T-helper 9 cell (primary cell): ENCODE measurements around the gene CFAP251.
"Not testable (repeated sequence)": the region's sequence is repeated elsewhere in the genome, so short reads cannot be mapped to it uniquely, and the experiment has no call there.

Experiments used
- DNase-seq: peaks from one replicate; pipeline ENCODE4 v3.0.0-alpha.2; 2020
- total RNA-seq, 2 donors: gene quantifications; one replicate each; lab custom pipeline; 2026; lab: John Stamatoyannopoulos, UW

CFAP251 gene
- 2.2 to 2.5 reads per million in 2 donors for total RNA-seq

- DNase-seq, result peak; percentile 99
These were observed at the start of gene CFAP251 for GRCh38 chr12:121917950-121918678. TSS of gene CFAP251 (plus strand) at chr12:121918592. CDS start at chr12:121921306, 2,714 bp downstream.

GRCh38 chr12:121869229-121869628, 49.2 kb upstream of the CFAP251 start:
- DNase-seq, result not testable (repeated sequence)

GRCh38 chr12:121871467-121871866, 46.9 kb upstream of the CFAP251 start:
- no peak for DNase-seq

GRCh38 chr12:121872546-121873215, 45.7 kb upstream of the CFAP251 start:
- no peak for DNase-seq

- DNase-seq, result no peak
These were observed 45.2 kb upstream of the CFAP251 start for GRCh38 chr12:121873216-121873569.

- no peak for DNase-seq
These were observed 44.3 kb upstream of the CFAP251 start for GRCh38 chr12:121874071-121874470.

GRCh38 chr12:121875582-121875981, 42.8 kb upstream of the CFAP251 start:
- no peak for DNase-seq

GRCh38 chr12:121876080-121876447, 42.3 kb upstream of the CFAP251 start:
- not testable (repeated sequence) for DNase-seq

GRCh38 chr12:121883315-121883660, 35.1 kb upstream of the CFAP251 start:
- no peak for DNase-seq

GRCh38 chr12:121885129-121885528, 33.3 kb upstream of the CFAP251 start:
- DNase-seq, result not testable (repeated sequence)

GRCh38 chr12:121888083-121888477, 30.3 kb upstream of the CFAP251 start:
- no peak for DNase-seq

GRCh38 chr12:121888478-121889273, 29.7 kb upstream of the CFAP251 start, which contains the start of gene PSMD9:
TSS of gene PSMD9 (plus strand) at chr12:121888790. CDS start at chr12:121888857, 67 bp downstream.
- DNase-seq, result peak; percentile 98

- no peak for DNase-seq
These were observed 29.1 kb upstream of the CFAP251 start for GRCh38 chr12:121889274-121889624.

- not testable (repeated sequence) for DNase-seq
These were observed 28.7 kb upstream of the CFAP251 start for GRCh38 chr12:121889661-121890060.

- DNase-seq, result no peak
These were observed 25.5 kb upstream of the CFAP251 start for GRCh38 chr12:121892673-121893561.

GRCh38 chr12:121893961-121894460, 24.4 kb upstream of the CFAP251 start:
- no peak for DNase-seq

GRCh38 chr12:121894633-121895032, 23.8 kb upstream of the CFAP251 start:
- no peak for DNase-seq

- no peak for DNase-seq
These were observed 20.1 kb upstream of the CFAP251 start for GRCh38 chr12:121898287-121898686.

GRCh38 chr12:121899590-121899989, 18.8 kb upstream of the CFAP251 start:
- DNase-seq, result no peak

GRCh38 chr12:121903202-121903601, 15.2 kb upstream of the CFAP251 start:
- no peak for DNase-seq

GRCh38 chr12:121905746-121906145, 12.6 kb upstream of the CFAP251 start:
- DNase-seq, result no peak

GRCh38 chr12:121908702-121909101, 9.7 kb upstream of the CFAP251 start:
- no peak for DNase-seq
